HCT116 (cell line): ENCODE data around the gene CHST5. TPM values are rescaled to one million over a fixed set of nuclear protein-coding genes. Genes with fewer than 3 reads are reported as not detected.

Source experiments
- ATAC-seq: fragments of 200-7000 bp; cut with Tn5 transposase; 2 replicates; pipeline ENCODE4 v1.9.1; 2020; ENCODE audit warnings: mild to moderate bottlenecking, moderate library complexity
- BruUV-seq: library from RNA; stranded (reverse); fragments of 400-500 nt; replicated peaks from 2 replicates; lab custom pipeline; 2021; lab: Mats Ljungman, UMichigan
- CTCF ChIA-PET: fragments of 300-600 bp; sonication (Branson Sonifier 250); formaldehyde crosslinking; loops from one replicate; lab custom pipeline; 2021; ENCODE audit warnings: antibody characterized with exemption; lab: Charles Lee
- POLR2A ChIA-PET: fragments of 300-600, 350-600 bp; sonication (Branson Sonifier 250); formaldehyde crosslinking; loops from one replicate; lab custom pipeline; 2021; ENCODE audit warnings: antibody characterized with exemption; lab: Charles Lee
- RAD21 ChIA-PET, 2 experiments: fragments of 300-600 bp; sonication (Branson Sonifier 250); formaldehyde crosslinking; loops; one replicate each; lab custom pipeline; 2023; ENCODE audit warnings: low total read pairs in 2 of 2; ENCODE audit not compliant: uncharacterized antibody in 2 of 2, unreplicated experiment in 2 of 2, low non-redundant PET in 1 of 2; lab: Charles Lee
- DNase-seq: peaks from one replicate; pipeline ENCODE4 v3.0.0-alpha.2; 2010; ENCODE audit warnings: low read depth, low spot score
- H2AFZ ChIP-seq: fragments of 200-600 bp; shearing (Covaris generic), sonication (generic); 2 replicates; pipeline ENCODE4 v1.6.1; 2017; ENCODE audit warnings: low read depth, mixed run types, mixed read lengths, antibody characterized with exemption, low read length; ENCODE audit not compliant: poor library complexity, severe bottlenecking
- H3K27ac ChIP-seq: 2 replicates; pipeline ENCODE4 v1.5.1; 2012; ENCODE audit warnings: low read depth, low read length
- H3K27me3 ChIP-seq: fragments of 200-600 bp; sonication (generic); 2 replicates; pipeline ENCODE4 v1.6.1; 2016; ENCODE audit warnings: mixed run types, low read length, mixed read lengths; ENCODE audit not compliant: insufficient read depth
- H3K36me3 ChIP-seq, 2 experiments: fragments of 200-500 bp in 1 of 2; fragments of 200-600 bp in 1 of 2; sonication (Bioruptor generic) in 1 of 2; sonication (generic) in 1 of 2; 2 replicates each; pipeline versions ENCODE4 v1.5.1 to v1.6.1; 2014 to 2016; ENCODE audit warnings: low read length in 2 of 2, inconsistent platforms in 1 of 2, mixed read lengths in 1 of 2, mixed run types in 1 of 2; ENCODE audit not compliant: insufficient read depth in 2 of 2, control insufficient read depth in 1 of 2
- H3K4me1 ChIP-seq, 2 experiments: fragments of 200-600 bp in 1 of 2; sonication (generic) in 1 of 2; 2 replicates each; pipeline versions ENCODE4 v1.5.1 to v1.6.1; 2012 to 2017; ENCODE audit warnings: low read length in 2 of 2, inconsistent platforms in 1 of 2, mild to moderate bottlenecking in 1 of 2, mixed read lengths in 1 of 2, mixed run types in 1 of 2, moderate library complexity in 1 of 2; ENCODE audit not compliant: insufficient read depth in 2 of 2, control insufficient read depth in 1 of 2
- H3K4me2 ChIP-seq: fragments of 200-600 bp; sonication (generic); 2 replicates; pipeline ENCODE4 v1.6.1; 2017; ENCODE audit warnings: mixed run types, low read length, mixed read lengths
- H3K4me3 ChIP-seq, 2 experiments: fragments of 200-600 bp in 1 of 2; sonication (generic) in 1 of 2; replicated peaks in 1 of 2; 2 replicates each; pipeline ENCODE4 v1.5.1; 2011 to 2016; ENCODE audit warnings: low read length in 2 of 2, control low read depth in 1 of 2, low read depth in 1 of 2, mild to moderate bottlenecking in 1 of 2, mixed read lengths in 1 of 2, mixed run types in 1 of 2
- H3K79me2 ChIP-seq: fragments of 200-600 bp; sonication (generic); 2 replicates; pipeline ENCODE4 v1.6.1; 2017; ENCODE audit warnings: mild to moderate bottlenecking, mixed run types, low read length, moderate library complexity, mixed read lengths; ENCODE audit not compliant: insufficient read depth
- H3K9ac ChIP-seq: fragments of 200-600 bp; sonication (generic); 2 replicates; pipeline ENCODE4 v1.6.1; 2016; ENCODE audit warnings: low read length, mixed read lengths
- H3K9me2 ChIP-seq: fragments of 200-600 bp; sonication (generic), shearing (Covaris generic); 2 replicates; pipeline ENCODE4 v1.6.1; 2017; ENCODE audit warnings: mixed run types, mild to moderate bottlenecking, moderate library complexity; ENCODE audit not compliant: insufficient read depth
- H3K9me3 ChIP-seq, 2 experiments: fragments of 200-500 bp in 1 of 2; fragments of 200-600 bp in 1 of 2; sonication (Bioruptor generic) in 1 of 2; sonication (generic) in 1 of 2; 2 replicates each; pipeline ENCODE4 v1.6.1; 2014 to 2017; ENCODE audit warnings: low read length in 2 of 2, mixed read lengths in 2 of 2, inconsistent platforms in 1 of 2, low read depth in 1 of 2, mild to moderate bottlenecking in 1 of 2, mixed run types in 1 of 2, moderate library complexity in 1 of 2; ENCODE audit not compliant: control insufficient read depth in 1 of 2, insufficient read depth in 1 of 2
- H4K20me1 ChIP-seq: fragments of 200-600 bp; sonication (generic), shearing (Covaris generic); 2 replicates; pipeline ENCODE4 v1.6.1; 2017; ENCODE audit warnings: mixed run types, mild to moderate bottlenecking, moderate library complexity; ENCODE audit not compliant: insufficient read depth
- CBX3 ChIP-seq: IDR thresholded peaks from 2 replicates; pipeline ENCODE4 v1.6.1; 2012; ENCODE audit warnings: low read depth
- CTCF ChIP-seq, 3 experiments: fragments of 200-600 bp in 1 of 3; sonication (generic) in 1 of 3; IDR thresholded peaks in 2 of 3; conservative IDR thresholded peaks in 1 of 3; 2 replicates each; pipeline ENCODE4 v1.5.1; 2012 to 2017; ENCODE audit warnings: low read depth in 2 of 3, low read length in 2 of 3, antibody characterized with exemption in 1 of 3, borderline replicate concordance in 1 of 3, control low read depth in 1 of 3, mild to moderate bottlenecking in 1 of 3, mixed read lengths in 1 of 3, mixed run types in 1 of 3, moderate library complexity in 1 of 3; ENCODE audit not compliant: insufficient read depth in 1 of 3
- EZH2phosphoT487 ChIP-seq: fragments of 200-600 bp; IDR thresholded peaks from 2 replicates; pipeline ENCODE4 v1.6.1; 2018; ENCODE audit warnings: antibody characterized with exemption, borderline replicate concordance
- FOSL1 ChIP-seq: IDR thresholded peaks from 2 replicates; pipeline ENCODE4 v1.6.1; 2012; ENCODE audit warnings: low read depth
- POLR2A ChIP-seq: IDR thresholded peaks from 2 replicates; pipeline ENCODE4 v1.7.0; 2011; ENCODE audit warnings: borderline replicate concordance; ENCODE audit not compliant: insufficient read depth, insufficient read length; ENCODE audit errors: extremely low read depth
- RAD21 ChIP-seq: IDR thresholded peaks from 2 replicates; pipeline ENCODE4 v1.6.1; 2012; ENCODE audit warnings: low read depth, mild to moderate bottlenecking
- intact Hi-C: fragments of 100-400 bp; cut with micrococcal nuclease; formaldehyde crosslinking; loops from 2 replicates; pipeline ENCODE4 v1.10.0; 2022
- total RNA-seq: library from RNA; stranded (reverse); gene quantifications from one replicate; pipeline ENCODE4 v1.2.1, GENCODE V29; 2021; ENCODE audit not compliant: unreplicated experiment

Gene CHST5
- total RNA-seq, 1 experiment from 2014 or later: 0.32 TPM

- no peaks in the 10 kb centered on the region for H3K36me3 ChIP-seq
- H3K79me2 ChIP-seq: no peaks in the 10 kb centered on the region
- H3K4me2 ChIP-seq: no peak overlapping the region
- DNase-seq (no peak), ATAC-seq (no peak)
- intact Hi-C loops: no loop called here
- no peak overlapping the region for H3K4me3 ChIP-seq
- no peaks in the 10 kb centered on the region for H3K27me3 ChIP-seq
- POLR2A ChIA-PET: no interaction called here
- H3K9me2 ChIP-seq: no peaks in the 10 kb centered on the region
- H3K9me3 ChIP-seq: no peaks in the 10 kb centered on the region
- no TSS peak for BruUV-seq
- H4K20me1 ChIP-seq: no peaks in the 10 kb centered on the region
- H3K4me1 ChIP-seq: peaks cover 44 to 69% of the 10 kb centered on the region in 2 experiments
- H2AFZ ChIP-seq: no peak overlapping the region
- TF ChIP-seq RAD21 (0 out of 2 replicates have a peak, but pooled peaks have one; percentile 22), CTCF (IDR thresholded peaks at IDR 0.05 in 2 of 3, conservative IDR thresholded peaks at IDR 0.05 in 1 of 3; ENCODE audit: borderline replicate concordance in 1 of 3, insufficient read depth in 1 of 3, low read depth in 2 of 3, low read length in 2 of 3) (peak in 2 of 3 experiments; percentile 24 to 35; a peak in 2 of 6 replicates), EZH2phosphoT487 (no peak), FOSL1 (no peak)
- RAD21 ChIA-PET: no interaction called here
- H3K27ac ChIP-seq: no peak overlapping the region
- CTCF ChIA-PET: no interaction called here
- H3K9ac ChIP-seq: no peak overlapping the region
These were observed 54.4 kb downstream of the CHST5 start for GRCh38 chr16:75481475-75481874.

GRCh38 chr16:75479421-75479990 lies 56.4 kb downstream of the CHST5 start:
- H3K27me3 ChIP-seq: no peaks in the 10 kb centered on the region
- no peak overlapping the region for H3K4me3 ChIP-seq
- intact Hi-C loops: no loop called here
- DNase-seq (no peak), ATAC-seq (no peak)
- H3K9me3 ChIP-seq: no peaks in the 10 kb centered on the region
- no TSS peak for BruUV-seq
- ChIA-PET POLR2A (no interaction called here), CTCF (interaction anchor here (0.6 kb wide), 1 partner anchor 38 kb away, joined by 4 read pairs; no protein-coding TSS in a partner anchor), RAD21 (no interaction called here)
- no peaks in the 10 kb centered on the region for H3K36me3 ChIP-seq
- no peak overlapping the region for H2AFZ ChIP-seq
- TF ChIP-seq POLR2A (no peak), CBX3 (no peak)
- no peak overlapping the region for H3K27ac ChIP-seq
- H3K79me2 ChIP-seq: no peaks in the 10 kb centered on the region
- no peaks in the 10 kb centered on the region for H4K20me1 ChIP-seq
- peaks cover 24 to 49% of the 10 kb centered on the region in 2 experiments for H3K4me1 ChIP-seq
- no peaks in the 10 kb centered on the region for H3K9me2 ChIP-seq
- no peak overlapping the region for H3K4me2 ChIP-seq
- H3K9ac ChIP-seq: no peak overlapping the region

Other genes with a start within 250 kb of the CHST5 start
- gene CFDP1, start 102.6 kb downstream of the CHST5 start, total RNA-seq: 45.3 TPM
- 34.5 TPM for gene TMEM170A, start 71.4 kb downstream of the CHST5 start, total RNA-seq
- 17.9 TPM for gene CHST6, start 40.7 kb downstream of the CHST5 start, total RNA-seq
- gene TMEM231, start 20.1 kb upstream of the CHST5 start, total RNA-seq: 9.7 TPM
- 76.9 TPM for gene GABARAPL2, start 30.3 kb upstream of the CHST5 start, total RNA-seq
- gene ADAT1, start 87.2 kb upstream of the CHST5 start, total RNA-seq: 44.2 TPM
- gene KARS1, start 111.6 kb upstream of the CHST5 start, total RNA-seq: 196 TPM
- 36.4 TPM for gene TERF2IP, start 111.7 kb upstream of the CHST5 start, total RNA-seq
- gene CPHXL2, start 140.9 kb upstream of the CHST5 start, total RNA-seq: not detected
- gene DUXB, start 165.4 kb upstream of the CHST5 start, total RNA-seq: not detected
- not detected for gene CPHXL, start 190.4 kb upstream of the CHST5 start, total RNA-seq